Peyer's patch (tissue), 4 donors: ENCODE results near the gene ZNF146.

Source experiments
- CTCF ChIP-seq, 6 experiments: fragments of 450-650 bp in 4 of 6; fragments of 200-600 bp in 2 of 6; sonication (generic) in 1 of 6; IDR thresholded peaks; one replicate each; pipeline ENCODE4 v1.5.1; 2017 to 2019; ENCODE audit warnings: antibody characterized with exemption in 6 of 6, mild to moderate bottlenecking in 3 of 6, moderate library complexity in 1 of 6
- POLR2A ChIP-seq, 2 donors: fragments of 450-650 bp; IDR thresholded peaks; one replicate each; pipeline ENCODE4 v1.5.1; 2017; ENCODE audit warnings: antibody characterized with exemption in 2 of 2, mild to moderate bottlenecking in 2 of 2, moderate library complexity in 2 of 2

DNA sequence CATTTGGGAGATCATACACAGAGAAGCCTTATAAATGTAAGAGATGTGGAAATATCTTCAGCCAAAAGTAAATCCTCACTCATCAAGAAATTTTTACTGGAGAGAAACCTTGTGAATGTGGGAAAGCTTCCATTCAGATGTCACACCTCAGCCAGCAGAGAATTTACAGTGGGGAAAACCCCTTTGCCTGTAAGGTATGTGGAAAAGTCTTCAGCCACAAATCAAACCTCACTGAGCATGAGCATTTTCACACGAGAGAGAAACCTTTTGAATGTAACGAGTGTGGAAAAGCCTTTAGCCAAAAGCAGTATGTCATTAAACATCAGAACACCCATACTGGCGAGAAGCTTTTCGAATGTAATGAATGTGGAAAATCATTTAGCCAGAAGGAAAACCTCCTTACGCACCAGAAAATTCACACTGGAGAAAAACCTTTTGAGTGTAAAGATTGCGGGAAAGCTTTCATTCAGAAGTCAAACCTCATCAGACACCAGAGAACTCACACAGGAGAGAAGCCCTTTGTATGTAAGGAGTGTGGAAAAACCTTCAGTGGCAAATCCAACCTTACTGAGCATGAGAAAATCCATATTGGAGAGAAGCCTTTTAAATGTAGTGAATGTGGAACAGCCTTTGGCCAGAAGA, 21.5 kb downstream of the ZNF146 start:
- no peak for TF ChIP-seq CTCF (IDR thresholded peaks at IDR 0.05)
- TF ChIP-seq POLR2A (IDR thresholded peaks at IDR 0.05), result no peak
